K562 (cell line): ENCODE measurements around the gene TOM1L1.

Experiments used
- GABPA ChIP-seq: fragments of 200-800 bp; sonication (Bioruptor generic); conservative IDR thresholded peaks from 2 replicates; pipeline ENCODE4 v1.6.1; 2016; ENCODE audit warnings: low read depth, missing genetic modification characterization, missing compliant biosample characterization
- SIRT6 ChIP-seq: IDR thresholded peaks from one replicate; pipeline ENCODE4 v1.6.1; 2012; ENCODE audit warnings: low read depth, mild to moderate bottlenecking, control low read depth, inconsistent platforms, low read length, moderate library complexity
- U2AF2 ChIP-seq: fragments of 200-400 bp; formaldehyde crosslinking; optimal IDR thresholded peaks from 2 replicates; pipeline ENCODE3; 2017; ENCODE audit warnings: low read depth, mild to moderate bottlenecking, low read length
- ZNF175 ChIP-seq: fragments of 200-800 bp; sonication (Bioruptor generic); IDR thresholded peaks from 2 replicates; pipeline ENCODE4 v1.6.1; 2016; ENCODE audit warnings: low read depth, mild to moderate bottlenecking, missing genetic modification characterization, missing compliant biosample characterization
- ZNF232 ChIP-seq: sonication (generic); formaldehyde crosslinking; IDR thresholded peaks from 2 replicates; pipeline ENCODE4 v1.8.0; 2022; ENCODE audit warnings: mild to moderate bottlenecking, missing genetic modification reagents
- TF ChIP-seq, protein P1 (sequence below): sonication (generic); formaldehyde crosslinking; IDR thresholded peaks from 2 replicates; pipeline ENCODE4 v1.5.0; 2020; ENCODE audit warnings: missing genetic modification reagents
- TF ChIP-seq, protein P2 (sequence below), 3 experiments: IDR thresholded peaks in 2 of 3; conservative IDR thresholded peaks in 1 of 3; 2 replicates each; pipeline ENCODE4 v1.5.1; 2011 to 2012; ENCODE audit warnings: low read length in 3 of 3, mild to moderate bottlenecking in 3 of 3, control low read depth in 2 of 3, improper control_type of control experiment in 1 of 3, inconsistent platforms in 1 of 3, low read depth in 1 of 3, mixed read lengths in 1 of 3, moderate library complexity in 1 of 3; ENCODE audit not compliant: insufficient read depth in 2 of 3

DNA sequence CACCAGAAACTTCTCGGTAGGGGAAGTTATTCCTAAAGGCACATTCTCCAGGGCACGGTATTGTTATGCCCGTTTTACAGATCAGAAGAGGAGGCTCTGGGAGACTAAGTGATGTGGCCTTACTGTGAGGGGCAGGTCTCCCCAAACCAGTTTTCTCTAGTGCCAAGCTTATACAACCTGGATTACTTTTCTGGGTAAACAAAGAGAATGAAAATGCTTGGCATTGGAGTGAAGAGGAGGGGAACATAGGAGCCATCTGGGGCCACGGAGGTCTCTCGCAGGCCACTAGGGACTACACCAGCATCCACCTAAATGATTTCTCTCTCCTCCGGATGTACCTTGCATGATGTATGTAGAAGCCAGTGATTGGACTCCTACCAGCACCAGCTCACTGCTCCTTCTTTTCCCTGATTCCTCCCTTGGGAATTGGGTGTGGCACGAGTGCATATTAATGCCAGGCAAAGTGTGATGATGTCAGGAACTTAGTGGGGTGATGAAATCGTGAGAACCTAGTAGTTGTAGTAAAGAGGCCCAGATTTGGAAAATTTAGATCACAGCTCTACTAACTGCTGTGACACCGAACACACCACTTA lies 674 bp downstream of the TOM1L1 start:
- TF ChIP-seq ZNF232 (CRISPR knock-in tag) = no peak
- TF ChIP-seq GABPA = no peak
- TF ChIP-seq, protein P1, sequence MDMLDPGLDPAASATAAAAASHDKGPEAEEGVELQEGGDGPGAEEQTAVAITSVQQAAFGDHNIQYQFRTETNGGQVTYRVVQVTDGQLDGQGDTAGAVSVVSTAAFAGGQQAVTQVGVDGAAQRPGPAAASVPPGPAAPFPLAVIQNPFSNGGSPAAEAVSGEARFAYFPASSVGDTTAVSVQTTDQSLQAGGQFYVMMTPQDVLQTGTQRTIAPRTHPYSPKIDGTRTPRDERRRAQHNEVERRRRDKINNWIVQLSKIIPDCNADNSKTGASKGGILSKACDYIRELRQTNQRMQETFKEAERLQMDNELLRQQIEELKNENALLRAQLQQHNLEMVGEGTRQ = no peak
- TF ChIP-seq, protein P2, sequence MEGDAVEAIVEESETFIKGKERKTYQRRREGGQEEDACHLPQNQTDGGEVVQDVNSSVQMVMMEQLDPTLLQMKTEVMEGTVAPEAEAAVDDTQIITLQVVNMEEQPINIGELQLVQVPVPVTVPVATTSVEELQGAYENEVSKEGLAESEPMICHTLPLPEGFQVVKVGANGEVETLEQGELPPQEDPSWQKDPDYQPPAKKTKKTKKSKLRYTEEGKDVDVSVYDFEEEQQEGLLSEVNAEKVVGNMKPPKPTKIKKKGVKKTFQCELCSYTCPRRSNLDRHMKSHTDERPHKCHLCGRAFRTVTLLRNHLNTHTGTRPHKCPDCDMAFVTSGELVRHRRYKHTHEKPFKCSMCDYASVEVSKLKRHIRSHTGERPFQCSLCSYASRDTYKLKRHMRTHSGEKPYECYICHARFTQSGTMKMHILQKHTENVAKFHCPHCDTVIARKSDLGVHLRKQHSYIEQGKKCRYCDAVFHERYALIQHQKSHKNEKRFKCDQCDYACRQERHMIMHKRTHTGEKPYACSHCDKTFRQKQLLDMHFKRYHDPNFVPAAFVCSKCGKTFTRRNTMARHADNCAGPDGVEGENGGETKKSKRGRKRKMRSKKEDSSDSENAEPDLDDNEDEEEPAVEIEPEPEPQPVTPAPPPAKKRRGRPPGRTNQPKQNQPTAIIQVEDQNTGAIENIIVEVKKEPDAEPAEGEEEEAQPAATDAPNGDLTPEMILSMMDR (IDR thresholded peaks at IDR 0.05 in 2 of 3, conservative IDR thresholded peaks at IDR 0.05 in 1 of 3; ENCODE audit: insufficient read depth in 2 of 3, low read depth in 1 of 3, low read length in 3 of 3) = no peak
- TF ChIP-seq ZNF175 (CRISPR knock-in tag) = no peak
- no peak for TF ChIP-seq SIRT6
- TF ChIP-seq U2AF2 = no peak
